Measurements from ENCODE around the gene MDC1. TPM values are rescaled to one million over a fixed set of nuclear protein-coding genes. Genes with fewer than 3 reads are reported as not detected.
A peak's percentile ranks its signal among the peaks of the same experiment; 100 is the strongest.

The MDC1 gene
- total RNA-seq, 1 experiment from 2014 or later, result 75.8 TPM

- BruUV-seq (replicated peaks), result TSS peak; percentile 67
- ChIA-PET CTCF (interaction anchor here (1.6 kb wide), 2 partner anchors 9 to 34 kb away, joined by 6 to 10 read pairs; no protein-coding TSS in a partner anchor), RAD21 (ENCODE audit: low non-redundant PET in 1 of 2, low total read pairs in 2 of 2, uncharacterized antibody in 2 of 2, unreplicated experiment in 2 of 2) (interaction anchor here in 1 of 2 experiments (1.0 kb wide), 1 partner anchor 43 kb away, joined by 5 read pairs; no protein-coding TSS in a partner anchor), POLR2A (interaction anchor here (0.8 to 2.4 kb wide), 7 partner anchors 8 to 73 kb away, joined by 4 to 12 read pairs (median 5); partner anchors contain the start of gene MDC1)
- intact Hi-C loops (cut with micrococcal nuclease), result loop anchor here (2.0 kb wide), 1 partner anchor 33 kb away; the partner anchor contains the start of gene TUBB
- no peaks in the 10 kb centered on the region for H4K20me1 ChIP-seq (ENCODE audit: insufficient read depth)
- H3K79me2 ChIP-seq (ENCODE audit: insufficient read depth, low read length), result peaks cover 35% of the 10 kb centered on the region
- H3K9me2 ChIP-seq (ENCODE audit: insufficient read depth), result no peaks in the 10 kb centered on the region
- H3K4me2 ChIP-seq (ENCODE audit: low read length), result peak overlapping the region; percentile 98
- H3K9me3 ChIP-seq (ENCODE audit: control insufficient read depth in 1 of 2, insufficient read depth in 1 of 2, low read depth in 1 of 2, low read length in 2 of 2), result no peaks in the 10 kb centered on the region
- H3K9ac ChIP-seq (ENCODE audit: low read length), result peak overlapping the region; percentile 95
- no peak overlapping the region for H2AFZ ChIP-seq (ENCODE audit: low read depth, low read length, poor library complexity, severe bottlenecking)
- H3K4me1 ChIP-seq (ENCODE audit: control insufficient read depth in 1 of 2, insufficient read depth in 2 of 2, low read length in 2 of 2), result peaks cover 54 to 78% of the 10 kb centered on the region in 2 experiments
- H3K4me3 ChIP-seq (replicated peaks in 1 of 2; ENCODE audit: low read depth in 1 of 2, low read length in 2 of 2), result peak overlapping the region; percentile 87 to 98
- peak overlapping the region; percentile 98 for H3K27ac ChIP-seq (ENCODE audit: low read depth, low read length)
- peak; percentile 13 for ATAC-seq
- H3K27me3 ChIP-seq (ENCODE audit: insufficient read depth, low read length), result no peaks in the 10 kb centered on the region
- no peak for TF ChIP-seq EZH2phosphoT487 (IDR thresholded peaks at IDR 0.05; ENCODE audit: borderline replicate concordance)
- TF ChIP-seq CTCF (IDR thresholded peaks at IDR 0.05 in 2 of 3, conservative IDR thresholded peaks at IDR 0.05 in 1 of 3; ENCODE audit: borderline replicate concordance in 1 of 3, insufficient read depth in 1 of 3, low read depth in 2 of 3, low read length in 2 of 3), result peak in 1 of 3 experiments; percentile 14; a peak in 1 of 6 replicates
- no peak for DNase-seq (ENCODE audit: low read depth, low spot score)
- no peaks in the 10 kb centered on the region for H3K36me3 ChIP-seq (ENCODE audit: control insufficient read depth in 1 of 2, insufficient read depth in 2 of 2, low read length in 2 of 2)
These were observed 29.2 kb downstream of the MDC1 start for GRCh38 chr6:30687659-30688431.
